Activated CD8-positive, alpha-beta memory T cell treated with anti-CD3 and anti-CD28 coated beads for 36 hours (primary cell): ENCODE results near the gene PKNOX2. TPM values are rescaled to one million over a fixed set of nuclear protein-coding genes. Genes with fewer than 3 reads are reported as not detected.

ENCODE experiments used
- CTCF ChIA-PET: fragments of 350-600 bp; sonication (Branson Sonifier 250); formaldehyde crosslinking; loops from one replicate; lab custom pipeline; 2021; ENCODE audit warnings: antibody characterized with exemption; lab: Charles Lee
- POLR2A ChIA-PET: fragments of 350-600 bp; sonication (Branson Sonifier 250); formaldehyde crosslinking; loops from one replicate; lab custom pipeline; 2021; ENCODE audit warnings: antibody characterized with exemption; lab: Charles Lee
- total RNA-seq, 2 experiments: library from RNA; stranded (reverse); gene quantifications; one replicate each; pipeline ENCODE4 v1.2.3, GENCODE V29; 2021

PKNOX2 gene
- total RNA-seq, 2 experiments from 2014 or later = not detected

DNA sequence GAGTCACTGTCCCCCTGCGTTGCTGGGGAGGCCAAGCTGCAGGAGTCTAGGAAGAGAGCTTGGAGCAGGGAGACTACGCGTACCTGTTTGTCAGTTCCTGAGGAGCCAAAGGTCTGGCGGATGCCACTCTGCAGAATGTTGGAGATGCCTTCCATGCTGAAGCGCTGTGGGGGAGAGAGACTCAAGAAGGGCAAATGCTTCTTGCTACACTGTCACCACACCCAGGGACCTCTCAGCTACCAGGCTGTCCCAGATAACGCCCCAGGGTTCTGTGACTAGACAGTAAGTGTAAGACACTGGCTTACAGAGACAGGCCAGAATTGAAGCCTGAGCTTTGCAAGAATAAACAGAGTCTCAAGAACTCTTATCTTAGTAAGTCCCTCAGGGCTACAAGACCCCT is 289.5 kb downstream of the PKNOX2 start:
- CTCF ChIA-PET = interaction anchor here (0.6 to 1.3 kb wide), 3 partner anchors 27 to 417 kb away, joined by 3 to 4 read pairs (median 4); no protein-coding TSS in a partner anchor
- POLR2A ChIA-PET = no interaction called here

- ChIA-PET CTCF (no interaction called here), POLR2A (no interaction called here)
Observed at GRCh38 chr11:125455851-125456250, 291.3 kb downstream of the PKNOX2 start.

DNA sequence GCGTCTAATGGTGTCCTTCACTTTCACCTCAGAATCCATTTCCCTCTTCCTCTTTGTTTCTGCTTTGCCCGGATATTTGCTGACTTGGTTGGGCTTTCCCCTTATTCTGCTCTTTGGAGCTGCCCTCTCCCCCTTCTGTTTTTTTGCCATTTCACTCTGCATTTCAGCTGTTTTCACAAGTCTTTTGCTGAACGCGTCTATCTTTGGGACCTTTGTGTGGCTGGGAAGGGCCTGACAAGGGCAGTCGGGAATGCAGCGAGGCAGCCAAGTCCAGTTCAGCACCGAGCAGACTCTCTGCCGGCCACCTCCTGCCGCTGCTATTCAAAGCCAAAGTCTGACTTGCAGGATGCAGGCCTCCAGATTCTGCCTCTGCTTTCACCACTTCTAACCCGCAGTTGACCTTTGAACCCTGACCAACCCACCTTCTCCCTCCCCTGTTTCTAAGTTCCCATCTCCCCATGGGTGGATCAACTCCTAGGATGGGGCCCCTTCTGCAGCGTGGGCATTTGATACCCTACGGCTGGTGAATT is 293.3 kb downstream of the PKNOX2 start:
- CTCF ChIA-PET = no interaction called here
- POLR2A ChIA-PET = no interaction called here

- CTCF ChIA-PET = interaction anchor here (1.4 to 1.5 kb wide), 2 partner anchors 9 to 31 kb away, joined by 3 to 8 read pairs; no protein-coding TSS in a partner anchor
- POLR2A ChIA-PET = no interaction called here
Observed at GRCh38 chr11:125460275-125460674, 295.7 kb downstream of the PKNOX2 start.

DNA sequence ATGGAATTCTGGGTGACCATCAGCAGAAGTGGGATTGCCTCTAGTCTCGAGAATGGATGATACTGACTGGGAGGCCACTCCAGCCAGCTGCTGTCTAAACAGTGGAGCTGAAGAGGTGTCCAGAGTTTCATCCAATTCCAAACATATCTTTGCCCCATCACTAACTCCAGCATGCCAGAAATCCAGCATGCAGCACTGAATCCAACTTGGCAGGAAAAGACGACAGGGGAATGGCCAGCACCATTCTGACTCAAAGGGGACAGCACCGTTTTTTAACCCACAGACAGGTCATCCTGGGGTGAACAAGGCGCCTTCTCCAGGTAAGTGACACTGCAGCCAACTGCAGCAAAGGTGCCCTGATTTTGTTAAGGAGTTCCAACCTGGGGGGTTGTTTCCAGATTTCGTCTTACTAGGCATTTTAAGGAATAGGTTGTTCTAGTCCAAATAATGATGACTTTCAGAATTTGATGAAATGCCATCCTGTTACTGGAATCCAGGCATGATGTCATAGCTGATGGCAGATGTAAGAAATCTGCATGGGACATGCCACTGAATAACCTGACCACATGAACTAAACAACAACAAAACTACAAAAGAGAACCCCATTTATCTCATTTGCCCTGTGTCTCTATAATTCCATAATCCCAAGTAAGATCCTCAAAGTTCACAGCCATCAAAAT is 299.2 kb downstream of the PKNOX2 start:
- POLR2A ChIA-PET = no interaction called here
- CTCF ChIA-PET = no interaction called here

- ChIA-PET POLR2A (no interaction called here), CTCF (no interaction called here)
Observed at GRCh38 chr11:125464270-125464662, 299.7 kb downstream of the PKNOX2 start.

DNA sequence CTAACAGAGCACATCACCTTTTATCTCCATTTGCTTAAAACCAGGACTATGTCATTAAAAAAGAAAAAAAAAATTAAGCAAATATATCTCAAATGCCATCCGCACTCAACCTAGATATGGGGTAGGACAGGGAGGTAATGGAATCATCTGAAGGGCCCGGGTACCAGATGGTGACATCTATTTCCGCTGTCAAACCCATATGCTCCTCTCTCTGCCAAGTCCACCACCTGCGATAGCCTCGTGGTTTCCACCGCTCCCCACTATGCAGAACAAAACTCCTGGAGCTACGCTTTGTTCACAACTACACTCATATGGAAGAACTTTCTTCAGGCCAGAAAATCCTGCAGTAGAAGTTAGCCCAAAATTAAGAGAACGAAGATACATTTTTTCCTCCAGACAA is 300.1 kb downstream of the PKNOX2 start:
- ChIA-PET POLR2A (no interaction called here), CTCF (no interaction called here)

DNA sequence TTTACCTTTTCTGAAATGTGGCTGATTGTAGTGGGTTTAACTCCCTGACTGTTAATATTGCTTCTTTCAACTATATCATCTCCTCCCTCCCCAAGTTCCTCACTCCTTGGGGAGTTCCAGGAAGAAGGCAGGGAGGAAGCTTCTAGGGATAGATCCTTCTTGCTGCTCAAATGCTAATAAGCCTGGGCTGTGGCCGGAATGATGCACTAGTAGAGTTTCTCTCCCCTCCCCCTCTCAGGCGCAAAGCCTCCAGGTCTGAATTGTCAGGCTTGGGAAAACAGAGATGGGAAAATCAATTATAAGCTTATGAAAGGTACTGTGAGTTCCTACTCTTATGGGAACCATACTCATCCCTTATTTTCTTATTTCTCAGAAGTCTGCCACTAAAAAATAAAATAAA is 300.7 kb downstream of the PKNOX2 start:
- POLR2A ChIA-PET = no interaction called here
- CTCF ChIA-PET = no interaction called here

GRCh38 chr11:125465701-125466100 is 301.1 kb downstream of the PKNOX2 start:
- ChIA-PET POLR2A (no interaction called here), CTCF (no interaction called here)

DNA sequence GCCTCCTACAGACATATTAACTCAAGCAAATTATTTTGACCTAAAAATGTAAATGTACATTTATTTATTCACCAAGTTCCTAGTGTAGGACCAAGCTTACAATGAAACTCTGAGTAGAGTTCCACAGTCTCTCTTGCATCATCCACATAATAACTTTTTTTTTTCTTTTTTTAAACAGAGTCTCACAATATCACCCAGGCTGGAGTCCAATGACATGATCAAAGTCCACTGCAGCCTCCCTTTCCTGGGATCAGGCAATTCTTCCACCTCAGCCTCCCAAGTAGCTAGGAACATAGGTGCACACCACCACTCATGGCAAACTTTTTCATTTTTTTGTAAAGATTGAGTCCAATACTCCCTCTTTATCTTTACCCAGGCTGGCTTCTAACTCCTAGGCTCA is 303.5 kb downstream of the PKNOX2 start:
- POLR2A ChIA-PET = no interaction called here
- CTCF ChIA-PET = no interaction called here

- POLR2A ChIA-PET = no interaction called here
- CTCF ChIA-PET = no interaction called here
Observed at GRCh38 chr11:125468852-125469251, 304.3 kb downstream of the PKNOX2 start.

DNA sequence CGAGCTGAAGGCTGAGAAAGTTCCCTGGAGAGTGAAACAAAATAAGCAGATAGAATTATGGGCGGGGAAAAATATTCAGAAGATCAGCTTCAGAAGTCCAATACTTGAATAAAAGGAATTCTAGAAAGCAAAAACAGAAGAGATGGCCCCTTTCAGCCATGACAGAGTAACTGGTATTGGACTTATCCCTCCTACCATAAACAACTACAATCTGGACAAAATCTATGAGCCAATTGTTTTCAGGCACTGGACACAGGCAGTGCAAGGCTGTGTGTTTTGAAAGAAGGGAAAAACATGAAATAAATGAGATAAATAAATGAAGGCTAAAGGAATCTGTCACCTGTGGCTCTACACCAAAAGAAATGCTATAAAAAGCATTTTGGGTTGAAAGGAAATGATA is 305.8 kb downstream of the PKNOX2 start:
- ChIA-PET POLR2A (no interaction called here), CTCF (no interaction called here)

- ChIA-PET POLR2A (no interaction called here), CTCF (no interaction called here)
Observed at GRCh38 chr11:125476721-125477120, 312.2 kb downstream of the PKNOX2 start.

DNA sequence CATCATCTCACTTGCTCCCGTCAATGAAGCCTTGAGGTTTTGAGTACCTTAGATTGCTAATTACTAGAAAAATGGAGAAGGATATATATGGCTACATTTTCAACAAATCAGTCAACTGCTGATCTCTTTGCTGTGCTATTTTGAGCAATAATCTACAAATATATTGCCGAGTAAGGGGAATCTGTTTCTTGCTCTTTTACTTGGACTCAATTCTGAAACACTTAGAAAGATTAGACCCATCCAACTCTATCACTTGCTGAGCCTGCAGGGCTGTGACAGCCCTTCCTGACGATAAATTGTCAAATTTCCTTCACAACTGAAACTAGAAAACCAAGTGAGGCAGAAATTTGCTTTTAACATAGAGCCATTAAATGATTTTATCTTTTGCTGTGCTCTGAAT is 314.6 kb downstream of the PKNOX2 start:
- ChIA-PET POLR2A (no interaction called here), CTCF (no interaction called here)

DNA sequence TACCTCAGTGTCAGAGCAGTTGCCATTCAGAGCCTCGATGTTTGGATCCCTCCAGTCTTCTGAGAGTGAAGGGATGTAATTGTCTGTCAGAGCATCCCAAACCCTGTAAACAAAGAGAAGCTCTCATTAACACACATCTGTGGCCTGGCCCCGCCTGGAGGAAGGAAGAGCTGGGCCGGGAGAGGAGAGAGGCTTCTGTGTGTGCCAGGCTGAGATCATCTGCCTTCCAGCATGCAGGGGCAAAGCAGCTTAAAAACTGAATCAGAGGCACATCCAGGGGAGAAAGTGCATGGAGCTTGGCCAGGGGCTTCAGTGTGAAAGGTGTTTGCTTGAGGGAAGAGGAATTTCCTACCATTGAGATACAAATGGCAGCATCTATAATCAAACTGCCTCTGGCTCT is 317.0 kb downstream of the PKNOX2 start:
- CTCF ChIA-PET = interaction anchor here (1.5 kb wide), 1 partner anchor 28 kb away, joined by 4 read pairs; no protein-coding TSS in a partner anchor
- POLR2A ChIA-PET = no interaction called here

Other genes starting within 250 kb of the PKNOX2 start
- not detected for gene HEPN1, start 245.5 kb upstream of the PKNOX2 start, total RNA-seq
- gene HEPACAM, start 228.7 kb upstream of the PKNOX2 start, total RNA-seq = not detected
- 1 to 10 TPM; 3.8 TPM for gene CCDC15, start 210.5 kb upstream of the PKNOX2 start, total RNA-seq
- under 1 TPM; 0.30 to 0.65 TPM for gene SLC37A2, start 101.4 kb upstream of the PKNOX2 start, total RNA-seq
- gene TMEM218, start 53.1 kb upstream of the PKNOX2 start, total RNA-seq = 10 to 100 TPM; 19.5 to 23.3 TPM